ENCODE results near the gene PDPK1. TPM values are rescaled to one million over a fixed set of nuclear protein-coding genes. Genes with fewer than 3 reads are reported as not detected.

Gene PDPK1
- total RNA-seq, 1 experiment from 2014 or later = 31.6 TPM

DNA sequence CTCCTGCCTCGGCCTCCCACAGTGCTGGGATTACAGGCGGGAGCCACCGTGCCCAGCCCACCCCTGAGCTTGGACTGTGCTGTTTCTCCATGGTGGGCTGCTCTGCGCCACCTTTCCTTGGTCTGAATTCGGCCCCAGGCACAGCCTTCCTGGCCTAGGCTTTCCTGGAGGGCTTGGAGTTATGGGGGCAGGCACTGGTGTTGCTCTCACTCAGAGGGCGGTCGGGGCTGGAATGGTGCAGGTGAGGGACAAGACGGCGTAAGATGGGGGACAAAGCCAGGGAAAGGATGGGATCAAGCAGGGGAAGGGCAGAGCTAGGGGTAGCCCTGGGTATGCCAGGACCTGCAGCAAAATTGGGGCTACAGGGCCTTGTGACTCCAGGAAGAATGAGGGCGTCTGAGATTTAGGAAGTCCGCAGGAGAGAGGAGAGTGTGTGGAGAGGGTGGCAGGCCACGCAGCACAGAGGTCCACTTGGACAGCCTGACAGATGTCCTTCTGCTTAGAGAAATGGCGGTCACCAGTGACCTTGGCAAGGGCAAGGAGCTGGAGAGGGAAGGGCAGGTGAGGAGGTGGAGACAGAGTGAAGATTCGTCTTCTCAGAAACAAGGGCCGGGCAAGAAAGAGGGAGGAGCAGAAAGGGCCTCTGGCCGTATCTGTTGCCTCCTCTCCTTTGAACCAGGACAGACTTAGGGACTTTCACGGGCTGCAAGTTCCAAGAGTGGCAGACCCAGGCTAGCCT, 25.7 kb upstream of the PDPK1 start:
- TF ChIP-seq, protein P1, sequence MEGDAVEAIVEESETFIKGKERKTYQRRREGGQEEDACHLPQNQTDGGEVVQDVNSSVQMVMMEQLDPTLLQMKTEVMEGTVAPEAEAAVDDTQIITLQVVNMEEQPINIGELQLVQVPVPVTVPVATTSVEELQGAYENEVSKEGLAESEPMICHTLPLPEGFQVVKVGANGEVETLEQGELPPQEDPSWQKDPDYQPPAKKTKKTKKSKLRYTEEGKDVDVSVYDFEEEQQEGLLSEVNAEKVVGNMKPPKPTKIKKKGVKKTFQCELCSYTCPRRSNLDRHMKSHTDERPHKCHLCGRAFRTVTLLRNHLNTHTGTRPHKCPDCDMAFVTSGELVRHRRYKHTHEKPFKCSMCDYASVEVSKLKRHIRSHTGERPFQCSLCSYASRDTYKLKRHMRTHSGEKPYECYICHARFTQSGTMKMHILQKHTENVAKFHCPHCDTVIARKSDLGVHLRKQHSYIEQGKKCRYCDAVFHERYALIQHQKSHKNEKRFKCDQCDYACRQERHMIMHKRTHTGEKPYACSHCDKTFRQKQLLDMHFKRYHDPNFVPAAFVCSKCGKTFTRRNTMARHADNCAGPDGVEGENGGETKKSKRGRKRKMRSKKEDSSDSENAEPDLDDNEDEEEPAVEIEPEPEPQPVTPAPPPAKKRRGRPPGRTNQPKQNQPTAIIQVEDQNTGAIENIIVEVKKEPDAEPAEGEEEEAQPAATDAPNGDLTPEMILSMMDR (conservative IDR thresholded peaks at IDR 0.05; ENCODE audit: low read depth, low read length) = no peak
- TF ChIP-seq EZH2 (IDR thresholded peaks at IDR 0.05; ENCODE audit: borderline replicate concordance, low read depth, low read length, poor library complexity, severe bottlenecking) = no peak
- no peak overlapping the region for H3K27ac ChIP-seq (ENCODE audit: low read depth, low read length, poor library complexity, severe bottlenecking)
- no TSS peak for BruUV-seq (replicated peaks)
- no peaks in the 10 kb centered on the region for H3K27me3 ChIP-seq (replicated peaks; ENCODE audit: insufficient read depth, low read depth, low read length, poor library complexity)
- H3K4me3 ChIP-seq (ENCODE audit: low read depth, low read length, poor library complexity, severe bottlenecking) = no peak overlapping the region
- no peak for DNase-seq (ENCODE audit: low spot score)
- H3K4me1 ChIP-seq (ENCODE audit: insufficient read depth, low read length, poor library complexity, severe bottlenecking) = peaks cover 15% of the 10 kb centered on the region
- CTCF ChIA-PET = interaction anchor here (1.0 kb wide), 1 partner anchor 11 kb away, joined by 6 read pairs; no protein-coding TSS in a partner anchor
- no peaks in the 10 kb centered on the region for H3K9me3 ChIP-seq (ENCODE audit: low read depth, low read length, poor library complexity, severe bottlenecking)
- intact Hi-C loops (cut with micrococcal nuclease; ENCODE audit: unreplicated experiment) = no loop called here
- H3K36me3 ChIP-seq (ENCODE audit: insufficient read depth, low read length, poor library complexity, severe bottlenecking) = no peaks in the 10 kb centered on the region
- POLR2A ChIA-PET (ENCODE audit: low non-redundant PET) = interaction anchor here (0.6 kb wide), 1 partner anchor 105 kb away, joined by 3 read pairs; no protein-coding TSS in a partner anchor

- no peak for TF ChIP-seq EZH2 (IDR thresholded peaks at IDR 0.05; ENCODE audit: borderline replicate concordance, low read depth, low read length, poor library complexity, severe bottlenecking)
- TF ChIP-seq, protein P1 (conservative IDR thresholded peaks at IDR 0.05; ENCODE audit: low read depth, low read length) = no peak
- no peaks in the 10 kb centered on the region for H3K9me3 ChIP-seq (ENCODE audit: low read depth, low read length, poor library complexity, severe bottlenecking)
- peak overlapping the region; percentile 100 for H3K27ac ChIP-seq (ENCODE audit: low read depth, low read length, poor library complexity, severe bottlenecking)
- peak overlapping the region; percentile 99 for H3K4me3 ChIP-seq (ENCODE audit: low read depth, low read length, poor library complexity, severe bottlenecking)
- no peaks in the 10 kb centered on the region for H3K27me3 ChIP-seq (replicated peaks; ENCODE audit: insufficient read depth, low read depth, low read length, poor library complexity)
- peaks cover 15% of the 10 kb centered on the region for H3K4me1 ChIP-seq (ENCODE audit: insufficient read depth, low read length, poor library complexity, severe bottlenecking)
- BruUV-seq (replicated peaks) = no TSS peak
- ChIA-PET POLR2A (ENCODE audit: low non-redundant PET) (interaction anchor here (0.5 to 0.6 kb wide), 2 partner anchors 38 to 106 kb away, joined by 3 read pairs; no protein-coding TSS in a partner anchor), CTCF (no interaction called here)
- no peaks in the 10 kb centered on the region for H3K36me3 ChIP-seq (ENCODE audit: insufficient read depth, low read length, poor library complexity, severe bottlenecking)
- intact Hi-C loops (cut with micrococcal nuclease; ENCODE audit: unreplicated experiment) = no loop called here
- no peak for DNase-seq (ENCODE audit: low spot score)
Observed at GRCh38 chr16:2512735-2513404, 25.0 kb upstream of the PDPK1 start.

DNA sequence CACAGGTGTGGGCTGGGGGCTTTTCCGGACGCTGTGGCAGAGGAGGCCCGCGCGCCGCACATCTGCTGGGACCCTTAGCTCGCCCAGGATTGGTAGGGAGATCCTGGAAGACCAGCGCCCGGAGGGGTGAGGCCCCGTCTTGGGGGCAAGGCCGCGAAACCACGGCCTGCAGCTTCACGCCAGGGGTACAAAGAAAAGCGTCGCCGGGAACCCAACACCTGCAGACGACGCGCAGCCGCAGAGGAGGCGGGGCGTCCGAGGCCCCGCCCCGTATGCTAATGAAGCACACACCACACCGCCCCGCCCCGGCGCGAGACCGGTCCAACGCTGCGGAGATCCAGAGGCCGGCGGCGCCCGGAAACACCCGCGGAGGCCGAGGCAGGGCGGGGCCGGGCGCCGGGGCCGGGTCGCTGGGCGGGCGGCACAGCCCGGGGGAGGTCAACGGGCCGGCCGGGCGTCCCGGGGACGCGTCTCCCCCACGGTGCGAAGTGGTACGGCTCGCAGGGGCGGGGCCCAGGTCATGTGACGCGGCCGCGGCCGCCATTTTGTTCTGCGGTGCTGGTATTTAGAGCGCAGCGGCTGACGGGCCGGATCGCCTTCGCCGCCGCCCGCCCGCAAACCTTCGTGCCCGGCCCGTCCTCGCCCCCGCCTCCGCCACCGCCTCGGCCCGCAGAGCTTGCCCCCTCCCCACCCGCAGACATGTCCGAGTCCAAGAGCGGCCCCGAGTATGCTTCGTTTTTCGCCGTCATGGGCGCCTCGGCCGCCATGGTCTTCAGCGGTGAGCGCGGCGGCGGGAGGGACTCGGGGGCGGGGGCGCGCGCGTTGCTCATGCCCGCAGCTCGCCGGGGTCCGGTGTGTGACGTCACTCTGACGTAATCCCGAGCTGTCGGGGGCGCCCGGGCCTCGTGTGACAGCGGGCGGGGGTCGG, 24.2 kb upstream of the PDPK1 start, which contains the start of gene ATP6V0C:
Gene ATP6V0C, plus strand, starts transcription at position 548 of the 928 bp plus-strand sequence. Its CDS starts 152 bp downstream, at position 700.
- H3K4me3 ChIP-seq (ENCODE audit: low read depth, low read length, poor library complexity, severe bottlenecking) = peak within 1 kb of the TSS; percentile 99
- no peak for TF ChIP-seq EZH2 (IDR thresholded peaks at IDR 0.05; ENCODE audit: borderline replicate concordance, low read depth, low read length, poor library complexity, severe bottlenecking)
- TF ChIP-seq, protein P1 (conservative IDR thresholded peaks at IDR 0.05; ENCODE audit: low read depth, low read length) = no peak
- peak within 1 kb of the TSS; percentile 100 for H3K27ac ChIP-seq (ENCODE audit: low read depth, low read length, poor library complexity, severe bottlenecking)
- DNase-seq (ENCODE audit: low spot score) = peak; percentile 91
- intact Hi-C loops (cut with micrococcal nuclease; ENCODE audit: unreplicated experiment) = no loop called here
- H3K27me3 ChIP-seq (replicated peaks; ENCODE audit: insufficient read depth, low read depth, low read length, poor library complexity) = no peaks in the 10 kb centered on the region
- POLR2A ChIA-PET (ENCODE audit: low non-redundant PET) = interaction anchor here (0.5 kb wide), 1 partner anchor 39 kb away, joined by 3 read pairs; no protein-coding TSS in a partner anchor
- H3K36me3 ChIP-seq (ENCODE audit: insufficient read depth, low read length, poor library complexity, severe bottlenecking) = no peaks in the 10 kb centered on the region
- H3K4me1 ChIP-seq (ENCODE audit: insufficient read depth, low read length, poor library complexity, severe bottlenecking) = peaks cover 15% of the 10 kb centered on the region
- no TSS peak for BruUV-seq (replicated peaks)
- no peaks in the 10 kb centered on the region for H3K9me3 ChIP-seq (ENCODE audit: low read depth, low read length, poor library complexity, severe bottlenecking)
- CTCF ChIA-PET = interaction anchor here (0.5 kb wide), 1 partner anchor 45 kb away, joined by 7 read pairs; no protein-coding TSS in a partner anchor
